Coronary artery (tissue), 2 donors: ENCODE measurements around the gene DIAPH3.

Experiments used
- DNase-seq: peaks from one replicate; pipeline ENCODE4 v3.0.0-alpha.2; 2017; ENCODE audit warnings: low spot score
- H3K27ac ChIP-seq, 2 donors: fragments of 200-600 bp; sonication (generic); one replicate each; pipeline ENCODE4 v1.5.1; 2016 to 2019
- H3K4me3 ChIP-seq: fragments of 200-600 bp; sonication (generic); 2 replicates; pipeline ENCODE4 v1.5.1; 2016; ENCODE audit warnings: mild to moderate bottlenecking, moderate library complexity
- TF ChIP-seq, protein P1 (sequence below): fragments of 200-600 bp; sonication (generic); IDR thresholded peaks from one replicate; pipeline ENCODE4 v1.5.1; 2019; ENCODE audit warnings: antibody characterized with exemption

DIAPH3 gene

DNA sequence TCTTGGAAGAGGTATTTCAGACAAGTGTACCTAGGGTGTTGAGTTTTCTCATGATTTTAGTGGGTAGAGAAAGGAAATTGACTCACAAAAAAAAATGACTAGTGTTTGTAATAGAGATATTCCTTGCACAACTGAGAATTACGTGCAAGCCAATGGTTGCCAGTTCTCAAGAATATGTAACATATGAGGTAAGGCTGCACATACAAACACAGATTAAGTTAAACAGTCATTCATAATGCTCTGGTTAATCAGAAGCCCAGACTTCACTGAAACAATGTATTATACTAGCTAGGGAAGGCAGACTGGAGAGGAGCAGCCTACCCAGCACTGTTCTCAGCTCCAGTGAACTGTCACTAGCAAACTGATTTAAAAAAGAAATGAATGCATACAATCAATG lies 418.3 kb downstream of the DIAPH3 start:
- TF ChIP-seq, protein P1, sequence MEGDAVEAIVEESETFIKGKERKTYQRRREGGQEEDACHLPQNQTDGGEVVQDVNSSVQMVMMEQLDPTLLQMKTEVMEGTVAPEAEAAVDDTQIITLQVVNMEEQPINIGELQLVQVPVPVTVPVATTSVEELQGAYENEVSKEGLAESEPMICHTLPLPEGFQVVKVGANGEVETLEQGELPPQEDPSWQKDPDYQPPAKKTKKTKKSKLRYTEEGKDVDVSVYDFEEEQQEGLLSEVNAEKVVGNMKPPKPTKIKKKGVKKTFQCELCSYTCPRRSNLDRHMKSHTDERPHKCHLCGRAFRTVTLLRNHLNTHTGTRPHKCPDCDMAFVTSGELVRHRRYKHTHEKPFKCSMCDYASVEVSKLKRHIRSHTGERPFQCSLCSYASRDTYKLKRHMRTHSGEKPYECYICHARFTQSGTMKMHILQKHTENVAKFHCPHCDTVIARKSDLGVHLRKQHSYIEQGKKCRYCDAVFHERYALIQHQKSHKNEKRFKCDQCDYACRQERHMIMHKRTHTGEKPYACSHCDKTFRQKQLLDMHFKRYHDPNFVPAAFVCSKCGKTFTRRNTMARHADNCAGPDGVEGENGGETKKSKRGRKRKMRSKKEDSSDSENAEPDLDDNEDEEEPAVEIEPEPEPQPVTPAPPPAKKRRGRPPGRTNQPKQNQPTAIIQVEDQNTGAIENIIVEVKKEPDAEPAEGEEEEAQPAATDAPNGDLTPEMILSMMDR, result no peak
- no peak for DNase-seq
- Histone ChIP-seq H3K4me3 (no peak overlapping the region), H3K27ac (no peak overlapping the region)

DNA sequence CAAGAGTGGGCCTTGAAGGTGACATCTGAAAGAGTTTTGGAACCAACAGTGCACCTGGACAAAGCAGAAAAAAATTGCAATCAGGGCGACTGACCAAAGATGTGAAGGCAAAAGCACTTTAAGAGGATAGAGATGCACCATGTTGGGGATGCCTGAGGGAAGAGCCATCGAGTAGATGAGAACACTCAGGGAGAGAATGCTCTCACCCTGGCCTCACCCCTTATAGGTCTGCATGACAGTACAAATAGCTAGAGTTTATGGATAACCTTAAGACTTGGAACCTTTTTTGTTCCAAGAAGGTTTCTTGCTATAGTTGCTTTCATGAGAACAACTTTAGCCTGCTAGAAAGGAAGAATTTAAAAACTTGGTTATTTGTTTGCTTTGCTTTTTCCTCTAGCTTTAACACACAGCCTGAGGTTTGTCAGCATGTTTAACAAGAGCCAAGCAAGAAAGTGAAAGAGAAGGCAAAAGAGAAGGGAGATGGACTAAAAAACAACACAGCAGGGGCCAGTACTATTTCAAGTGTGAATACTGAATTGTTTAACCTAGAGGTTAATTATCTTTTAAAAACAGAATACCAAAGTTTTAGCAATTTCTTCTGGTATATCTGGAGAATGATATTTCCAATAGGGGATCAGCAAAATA lies 418.9 kb downstream of the DIAPH3 start:
- DNase-seq, result no peak
- TF ChIP-seq, protein P1, result no peak

DNA sequence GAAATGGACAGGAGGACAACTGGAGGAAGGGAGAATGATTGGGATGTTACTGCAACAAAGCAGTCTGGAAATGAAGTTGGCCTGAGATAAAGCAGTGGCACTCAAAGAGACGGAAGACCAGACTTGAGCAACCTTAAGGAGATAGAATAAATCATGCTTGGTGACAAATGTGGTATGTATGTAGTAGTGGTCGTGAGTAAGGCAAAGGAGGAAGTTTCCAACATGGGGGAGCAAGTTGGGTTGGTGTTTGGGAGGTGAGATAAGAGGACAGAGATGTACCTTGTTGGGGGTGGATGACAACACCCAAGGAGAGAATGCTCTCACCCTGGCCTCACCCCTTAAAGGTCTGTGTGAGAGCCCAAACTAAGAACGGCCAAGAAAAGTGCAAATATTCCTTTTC lies 420.5 kb downstream of the DIAPH3 start:
- Histone ChIP-seq H3K27ac (no peak overlapping the region), H3K4me3 (no peak overlapping the region)
- no peak for DNase-seq
- TF ChIP-seq, protein P1, result no peak

More for the DNA sequence above, 418.9 kb downstream of the DIAPH3 start:
- H3K27ac ChIP-seq, result no peak overlapping the region
- no peak overlapping the region for H3K4me3 ChIP-seq

DNA sequence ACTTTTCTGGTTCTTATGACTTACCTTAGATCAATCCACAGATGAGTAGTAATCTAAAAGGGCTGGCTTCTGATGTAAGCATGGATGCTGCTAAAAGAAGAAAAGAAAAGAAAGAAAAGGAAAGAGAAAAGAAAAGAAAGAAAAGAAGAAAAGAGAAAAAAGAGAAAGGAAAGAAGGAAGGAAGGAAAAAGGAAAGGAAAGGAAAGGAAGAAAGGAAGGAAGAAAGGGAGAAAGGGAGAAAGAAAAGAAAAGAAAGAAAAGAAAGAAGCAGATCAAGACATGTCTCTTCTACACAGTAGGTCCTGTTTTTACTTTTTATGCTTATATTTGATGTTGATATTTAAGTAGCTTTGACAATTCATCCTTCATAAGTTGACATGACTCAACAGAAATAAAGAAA lies 421.3 kb downstream of the DIAPH3 start:
- TF ChIP-seq, protein P1, result no peak
- no peak overlapping the region for H3K27ac ChIP-seq
- no peak for DNase-seq
- no peak overlapping the region for H3K4me3 ChIP-seq

DNA sequence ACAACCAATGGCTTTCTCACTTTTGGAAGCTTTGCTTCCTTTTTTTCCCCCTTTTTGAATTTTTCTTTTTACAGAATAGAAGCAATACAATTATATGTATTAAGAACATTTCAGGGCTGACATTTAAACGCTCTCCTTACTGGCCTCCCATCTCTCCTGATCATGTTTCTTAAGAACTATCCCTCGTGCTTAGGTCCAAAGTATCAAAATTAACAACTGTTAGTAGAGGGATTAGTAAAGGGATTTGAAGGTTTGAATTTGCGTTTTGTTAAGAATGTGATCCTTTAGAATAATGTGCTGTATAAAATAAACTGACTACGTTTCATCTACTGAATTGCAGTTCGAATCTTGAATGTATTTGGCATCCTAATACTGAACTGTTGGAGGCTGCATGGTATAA lies 424.8 kb downstream of the DIAPH3 start:
- no peak overlapping the region for H3K4me3 ChIP-seq
- no peak overlapping the region for H3K27ac ChIP-seq
- TF ChIP-seq, protein P1, result no peak
- DNase-seq, result no peak

DNA sequence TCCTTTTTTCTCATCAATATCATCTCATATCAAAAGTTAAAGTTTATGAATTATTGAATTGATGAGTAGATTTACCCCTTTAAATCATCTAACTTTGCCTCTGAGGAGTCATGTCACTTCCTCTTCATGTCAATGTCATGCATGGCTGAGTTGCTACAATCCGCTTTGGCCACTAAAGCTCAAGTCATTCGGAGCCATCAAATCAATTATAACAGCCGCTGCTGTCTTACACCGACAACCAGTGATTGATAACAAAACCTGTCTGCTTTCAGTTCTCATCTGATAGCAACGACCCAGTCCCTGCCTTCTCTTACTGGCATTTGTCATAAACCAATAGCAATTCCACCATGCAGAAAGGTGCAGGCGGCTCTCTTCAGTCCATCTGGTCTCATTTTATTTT lies 429.3 kb downstream of the DIAPH3 start:
- DNase-seq, result no peak
- Histone ChIP-seq H3K4me3 (no peak overlapping the region), H3K27ac (no peak overlapping the region)
- TF ChIP-seq, protein P1, result no peak

DNA sequence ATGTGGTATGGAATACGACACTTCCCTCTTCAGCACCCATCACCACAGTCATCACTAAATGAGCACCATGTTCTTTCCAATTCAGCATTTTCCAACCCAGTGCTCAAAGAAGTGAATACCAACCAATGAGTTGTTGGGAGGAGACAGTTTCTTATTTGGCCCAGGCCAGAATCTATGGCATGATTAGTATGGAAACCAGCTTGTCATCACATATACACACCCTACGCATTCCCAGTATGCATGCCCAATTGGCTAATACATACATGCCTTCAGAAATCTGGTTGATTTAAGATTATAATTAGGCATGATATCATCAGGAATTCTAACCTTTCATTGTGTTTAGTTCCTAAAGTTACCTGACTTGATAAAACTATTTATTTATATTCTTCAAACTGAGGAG lies 430.0 kb downstream of the DIAPH3 start:
- no peak for DNase-seq
- H3K4me3 ChIP-seq, result no peak overlapping the region
- TF ChIP-seq, protein P1, result no peak
- H3K27ac ChIP-seq, result no peak overlapping the region
